Measurements from ENCODE around the gene MRPL10.

GRCh38 chr17:47806913-47807255 lies 24.5 kb downstream of the MRPL10 start:
- TF ChIP-seq CTCF (IDR thresholded peaks at IDR 0.05; ENCODE audit: extremely low read depth in 1 of 2, insufficient read depth in 1 of 2, low read depth in 1 of 2, low read length in 2 of 2) (no peak), MAX (IDR thresholded peaks at IDR 0.05; ENCODE audit: insufficient read depth, insufficient read length) (no peak), FOS (IDR thresholded peaks at IDR 0.05; ENCODE audit: borderline replicate concordance, insufficient read depth, low read length) (no peak), POLR2AphosphoS5 (IDR thresholded peaks at IDR 0.05; ENCODE audit: insufficient read depth, low read depth, low read length) (no peak), POLR2A (IDR thresholded peaks at IDR 0.05; ENCODE audit: low read depth, low read length) (no peak)
